Measurements from ENCODE around the gene STYXL2. TPM values are rescaled to one million over a fixed set of nuclear protein-coding genes. Genes with fewer than 3 reads are reported as not detected.

The STYXL2 gene
- total RNA-seq, 6 experiments from 2014 or later: 0.12 TPM; not detected in 5

DNA sequence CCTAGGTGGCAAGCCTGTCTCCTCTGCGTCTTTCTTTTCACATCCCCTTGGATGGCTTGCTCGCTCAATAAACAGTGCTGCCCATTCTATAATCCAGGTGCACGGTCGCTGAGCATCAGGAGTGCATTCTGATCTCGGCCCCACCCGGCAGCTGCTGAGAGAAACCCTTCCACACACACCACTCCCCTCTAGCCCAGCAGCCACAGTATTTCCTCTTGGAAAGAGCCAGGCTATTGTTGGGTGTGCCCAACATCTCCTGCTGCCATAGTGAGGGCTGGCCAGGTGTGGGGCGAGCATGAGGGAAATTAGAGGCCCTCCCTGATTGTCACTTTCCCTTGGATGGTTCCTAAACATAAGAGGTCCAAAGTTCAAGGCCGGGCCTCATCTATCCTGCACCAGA lies 28.4 kb upstream of the STYXL2 start:
- TF ChIP-seq, protein P1, sequence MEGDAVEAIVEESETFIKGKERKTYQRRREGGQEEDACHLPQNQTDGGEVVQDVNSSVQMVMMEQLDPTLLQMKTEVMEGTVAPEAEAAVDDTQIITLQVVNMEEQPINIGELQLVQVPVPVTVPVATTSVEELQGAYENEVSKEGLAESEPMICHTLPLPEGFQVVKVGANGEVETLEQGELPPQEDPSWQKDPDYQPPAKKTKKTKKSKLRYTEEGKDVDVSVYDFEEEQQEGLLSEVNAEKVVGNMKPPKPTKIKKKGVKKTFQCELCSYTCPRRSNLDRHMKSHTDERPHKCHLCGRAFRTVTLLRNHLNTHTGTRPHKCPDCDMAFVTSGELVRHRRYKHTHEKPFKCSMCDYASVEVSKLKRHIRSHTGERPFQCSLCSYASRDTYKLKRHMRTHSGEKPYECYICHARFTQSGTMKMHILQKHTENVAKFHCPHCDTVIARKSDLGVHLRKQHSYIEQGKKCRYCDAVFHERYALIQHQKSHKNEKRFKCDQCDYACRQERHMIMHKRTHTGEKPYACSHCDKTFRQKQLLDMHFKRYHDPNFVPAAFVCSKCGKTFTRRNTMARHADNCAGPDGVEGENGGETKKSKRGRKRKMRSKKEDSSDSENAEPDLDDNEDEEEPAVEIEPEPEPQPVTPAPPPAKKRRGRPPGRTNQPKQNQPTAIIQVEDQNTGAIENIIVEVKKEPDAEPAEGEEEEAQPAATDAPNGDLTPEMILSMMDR (IDR thresholded peaks at IDR 0.05): no peak
- no peak for TF ChIP-seq POLR2A (IDR thresholded peaks at IDR 0.05)
- ATAC-seq (no peak), DNase-seq (no peak)
- Histone ChIP-seq H3K9me3 (no peaks in the 10 kb centered on the region), H3K27me3 (no peaks in the 10 kb centered on the region), H3K36me3 (no peaks in the 10 kb centered on the region), H3K27ac (no peak overlapping the region), H3K4me3 (no peak overlapping the region), H3K4me1 (no peaks in the 10 kb centered on the region)
- intact Hi-C loops (cut with DNase I): loop anchor here (5.0 to 10.0 kb wide), 2 partner anchors 377 to 379 kb away; no protein-coding TSS in a partner anchor
- WGBS (ENCODE audit: insufficient coverage, low coverage, low lambda C conversion rate, missing lambda C conversion rate): 82% methylated on average over 2 of the region's 8 CpGs

DNA sequence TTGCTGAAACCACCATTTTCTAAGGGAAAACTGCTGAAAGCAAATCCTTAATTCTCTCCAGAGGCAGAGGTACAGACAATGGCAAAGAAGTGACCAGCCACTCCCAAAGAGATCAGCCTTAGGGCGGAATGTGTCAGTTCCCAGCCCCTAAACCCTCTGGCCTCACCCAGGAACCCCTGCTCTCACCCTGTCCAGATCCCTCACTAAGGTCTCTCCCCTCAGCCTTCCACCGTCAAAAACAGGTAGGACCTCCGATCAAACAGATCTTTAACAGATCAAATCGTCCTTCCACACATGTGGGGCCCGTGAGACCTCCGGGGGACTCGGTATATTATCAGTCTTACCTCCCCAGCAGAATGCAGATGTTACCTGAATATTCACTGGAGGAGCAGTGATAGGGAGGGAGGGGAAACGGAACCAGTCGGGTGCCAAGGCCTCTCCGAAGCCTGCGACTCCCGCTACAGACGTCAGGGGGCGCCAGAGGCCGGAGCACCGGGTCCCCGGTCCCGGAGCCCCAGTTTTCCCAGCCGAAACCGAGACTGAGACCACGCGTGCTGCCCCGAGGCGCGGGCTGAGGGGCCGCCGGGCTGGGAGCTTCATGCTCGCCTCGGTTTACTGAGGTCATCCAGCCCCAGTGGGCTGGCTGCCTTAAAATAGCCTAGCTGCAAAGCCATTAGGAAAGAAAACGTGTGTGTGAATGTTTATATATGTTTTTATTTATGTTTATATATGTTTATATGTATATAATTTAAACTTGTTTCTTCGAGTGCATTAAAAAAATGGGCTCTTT lies 27.3 kb upstream of the STYXL2 start:
- DNase-seq (peak; percentile 78 to 84 (median 80)), ATAC-seq (peak; percentile 97 to 100 (median 100))
- Histone ChIP-seq H3K4me3 (no peak overlapping the region), H3K36me3 (no peaks in the 10 kb centered on the region), H3K27me3 (no peaks in the 10 kb centered on the region), H3K9me3 (no peaks in the 10 kb centered on the region), H3K27ac (no peak overlapping the region), H3K4me1 (no peaks in the 10 kb centered on the region)
- intact Hi-C loops (cut with DNase I): loop anchor here (5.0 to 10.0 kb wide), 2 partner anchors 376 to 378 kb away; no protein-coding TSS in a partner anchor
- TF ChIP-seq POLR2A (IDR thresholded peaks at IDR 0.05): no peak
- TF ChIP-seq, protein P1 (IDR thresholded peaks at IDR 0.05): peak; percentile 94 to 100 (median 97)
- 4% methylated on average over 25 of the region's 31 CpGs for WGBS (ENCODE audit: insufficient coverage, low coverage, low lambda C conversion rate, missing lambda C conversion rate)

DNA sequence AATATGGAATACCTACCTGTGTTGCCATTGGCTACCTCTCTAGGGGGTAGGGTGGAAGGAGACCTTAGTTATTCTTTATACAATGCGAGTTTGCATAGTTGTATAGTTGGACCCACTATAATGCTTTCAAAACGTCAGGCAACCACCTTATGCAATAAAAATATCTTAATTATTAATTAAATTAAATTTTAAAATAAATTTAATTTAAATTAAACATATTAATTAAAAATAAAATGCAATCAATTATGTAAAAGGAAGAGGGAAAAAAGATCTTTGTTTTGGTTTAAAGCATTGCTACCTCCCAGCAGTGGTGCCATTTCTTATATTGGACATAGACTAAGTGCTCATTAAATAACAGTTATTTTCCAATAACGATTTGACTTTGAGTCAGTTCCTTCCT lies 26.0 kb upstream of the STYXL2 start:
- intact Hi-C loops (cut with DNase I): loop anchor here (5.0 to 10.0 kb wide), 2 partner anchors 374 to 377 kb away; no protein-coding TSS in a partner anchor
- no peak for TF ChIP-seq POLR2A (IDR thresholded peaks at IDR 0.05)
- TF ChIP-seq, protein P1 (IDR thresholded peaks at IDR 0.05): no peak

DNA sequence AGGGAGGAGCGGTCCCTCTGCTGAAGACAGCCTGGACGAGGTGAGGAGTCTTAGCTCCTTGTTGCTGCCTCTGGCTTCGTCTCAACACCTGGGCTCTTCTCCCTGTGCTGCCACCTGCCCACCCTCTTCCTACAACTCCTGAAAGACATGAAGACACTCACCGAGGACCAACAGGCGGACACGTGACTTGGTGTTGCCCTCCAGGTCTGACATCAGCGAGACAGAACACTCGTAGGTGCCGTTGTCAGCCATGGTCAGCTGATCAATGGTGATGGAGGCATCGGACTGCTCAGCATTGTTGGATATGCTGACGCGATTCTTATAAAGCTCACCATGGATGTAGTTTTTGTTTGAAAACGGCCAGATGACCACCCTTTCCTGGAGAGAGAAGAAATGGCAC lies 25.1 kb upstream of the STYXL2 start:
- H3K27me3 ChIP-seq: no peaks in the 10 kb centered on the region
- no peak overlapping the region for H3K27ac ChIP-seq
- intact Hi-C loops (cut with DNase I): loop anchor here (5.0 to 10.0 kb wide), 2 partner anchors 374 to 376 kb away; no protein-coding TSS in a partner anchor
- WGBS (ENCODE audit: insufficient coverage, low coverage, low lambda C conversion rate, missing lambda C conversion rate): 75% methylated on average over 5 of the region's 13 CpGs
- no peak for DNase-seq
- H3K36me3 ChIP-seq: no peaks in the 10 kb centered on the region
- H3K4me1 ChIP-seq: no peaks in the 10 kb centered on the region
- no peak overlapping the region for H3K4me3 ChIP-seq
- no peak for ATAC-seq
- H3K9me3 ChIP-seq: no peaks in the 10 kb centered on the region
- TF ChIP-seq, protein P1 (IDR thresholded peaks at IDR 0.05): no peak
- TF ChIP-seq POLR2A (IDR thresholded peaks at IDR 0.05): no peak

More for the DNA sequence above, 26.0 kb upstream of the STYXL2 start:
- no peak overlapping the region for H3K27ac ChIP-seq
- H3K4me3 ChIP-seq: no peak overlapping the region
- H3K27me3 ChIP-seq: no peaks in the 10 kb centered on the region
- no peak for ATAC-seq
- no peaks in the 10 kb centered on the region for H3K9me3 ChIP-seq
- H3K36me3 ChIP-seq: no peaks in the 10 kb centered on the region
- no peaks in the 10 kb centered on the region for H3K4me1 ChIP-seq
- DNase-seq: no peak
- whole genome bisulfite sequencing (ENCODE audit: insufficient coverage, low coverage, low lambda C conversion rate, missing lambda C conversion rate): 63% methylated on average over 3 of the region's 3 CpGs

Measured in right lobe of liver (tissue), 6 donors.